PFSK-1 (cell line): ENCODE results near the gene SLC18A3.

Experiments
- FOXP2 ChIP-seq: optimal IDR thresholded peaks from 2 replicates; pipeline ENCODE3; 2011; ENCODE audit warnings: borderline replicate concordance, control low read depth, inconsistent platforms; ENCODE audit not compliant: insufficient read depth; ENCODE audit errors: extremely low read length, extremely low read depth
- POLR2AphosphoS5 ChIP-seq: IDR thresholded peaks from 2 replicates; pipeline ENCODE4 v1.6.1; 2012; ENCODE audit warnings: low read depth, mild to moderate bottlenecking, control low read depth, low read length, moderate library complexity
- SIN3A ChIP-seq: IDR thresholded peaks from 2 replicates; pipeline ENCODE4 v1.6.1; 2012; ENCODE audit warnings: mild to moderate bottlenecking, low read length, moderate library complexity, borderline replicate concordance; ENCODE audit not compliant: insufficient read depth

GRCh38 chr10:49605216-49605938, 4.7 kb upstream of the SLC18A3 start:
- no peak for TF ChIP-seq POLR2AphosphoS5
- no peak for TF ChIP-seq SIN3A
- TF ChIP-seq FOXP2 = no peak
